Ishikawa (cell line): ENCODE data around the gene ACOXL.

ENCODE experiments used
- EGR1 ChIP-seq: IDR thresholded peaks from 2 replicates; pipeline ENCODE4 v1.6.1; 2012
- EP300 ChIP-seq: IDR thresholded peaks from 2 replicates; pipeline ENCODE4 v1.6.1; 2012; ENCODE audit warnings: borderline replicate concordance
- RAD21 ChIP-seq: IDR thresholded peaks from 2 replicates; pipeline ENCODE4 v1.6.1; 2012; ENCODE audit warnings: low read depth
- TAF1 ChIP-seq: IDR thresholded peaks from 2 replicates; pipeline ENCODE4 v1.6.1; 2012; ENCODE audit warnings: low read depth, mild to moderate bottlenecking
- TCF12 ChIP-seq: IDR thresholded peaks from 2 replicates; pipeline ENCODE4 v1.6.1; 2012; ENCODE audit warnings: low read depth
- YY1 ChIP-seq: IDR thresholded peaks from 2 replicates; pipeline ENCODE4 v1.6.1; 2012; ENCODE audit warnings: low read depth
- TF ChIP-seq, protein P1 (sequence below): IDR thresholded peaks from 2 replicates; pipeline ENCODE4 v1.6.1; 2012
- TF ChIP-seq, protein P2 (sequence below): IDR thresholded peaks from 2 replicates; pipeline ENCODE4 v1.6.1; 2012; ENCODE audit warnings: low read depth, mild to moderate bottlenecking

DNA sequence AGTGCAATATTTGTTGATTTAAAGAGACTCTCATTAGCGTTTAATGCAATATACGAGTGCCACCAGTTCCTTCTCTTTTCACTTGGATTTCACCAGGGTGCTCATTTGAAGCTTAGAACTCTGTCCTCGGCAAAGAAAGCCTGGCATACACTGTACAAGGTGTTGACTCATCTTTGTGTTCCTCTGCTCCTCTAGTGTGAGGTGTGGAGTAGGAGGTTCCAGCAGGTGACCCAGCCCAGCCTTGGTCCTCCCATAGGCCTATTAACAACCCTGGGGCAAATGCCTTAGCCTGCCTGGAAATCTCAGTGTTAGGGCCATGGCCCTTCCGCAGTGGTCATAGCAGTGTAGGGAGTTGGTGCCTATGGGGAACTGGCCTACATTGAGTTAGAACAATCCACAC, 408.4 kb downstream of the ACOXL start:
- no peak for TF ChIP-seq TAF1
- TF ChIP-seq, protein P1, sequence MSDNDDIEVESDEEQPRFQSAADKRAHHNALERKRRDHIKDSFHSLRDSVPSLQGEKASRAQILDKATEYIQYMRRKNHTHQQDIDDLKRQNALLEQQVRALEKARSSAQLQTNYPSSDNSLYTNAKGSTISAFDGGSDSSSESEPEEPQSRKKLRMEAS: no peak
- TF ChIP-seq, protein P2, sequence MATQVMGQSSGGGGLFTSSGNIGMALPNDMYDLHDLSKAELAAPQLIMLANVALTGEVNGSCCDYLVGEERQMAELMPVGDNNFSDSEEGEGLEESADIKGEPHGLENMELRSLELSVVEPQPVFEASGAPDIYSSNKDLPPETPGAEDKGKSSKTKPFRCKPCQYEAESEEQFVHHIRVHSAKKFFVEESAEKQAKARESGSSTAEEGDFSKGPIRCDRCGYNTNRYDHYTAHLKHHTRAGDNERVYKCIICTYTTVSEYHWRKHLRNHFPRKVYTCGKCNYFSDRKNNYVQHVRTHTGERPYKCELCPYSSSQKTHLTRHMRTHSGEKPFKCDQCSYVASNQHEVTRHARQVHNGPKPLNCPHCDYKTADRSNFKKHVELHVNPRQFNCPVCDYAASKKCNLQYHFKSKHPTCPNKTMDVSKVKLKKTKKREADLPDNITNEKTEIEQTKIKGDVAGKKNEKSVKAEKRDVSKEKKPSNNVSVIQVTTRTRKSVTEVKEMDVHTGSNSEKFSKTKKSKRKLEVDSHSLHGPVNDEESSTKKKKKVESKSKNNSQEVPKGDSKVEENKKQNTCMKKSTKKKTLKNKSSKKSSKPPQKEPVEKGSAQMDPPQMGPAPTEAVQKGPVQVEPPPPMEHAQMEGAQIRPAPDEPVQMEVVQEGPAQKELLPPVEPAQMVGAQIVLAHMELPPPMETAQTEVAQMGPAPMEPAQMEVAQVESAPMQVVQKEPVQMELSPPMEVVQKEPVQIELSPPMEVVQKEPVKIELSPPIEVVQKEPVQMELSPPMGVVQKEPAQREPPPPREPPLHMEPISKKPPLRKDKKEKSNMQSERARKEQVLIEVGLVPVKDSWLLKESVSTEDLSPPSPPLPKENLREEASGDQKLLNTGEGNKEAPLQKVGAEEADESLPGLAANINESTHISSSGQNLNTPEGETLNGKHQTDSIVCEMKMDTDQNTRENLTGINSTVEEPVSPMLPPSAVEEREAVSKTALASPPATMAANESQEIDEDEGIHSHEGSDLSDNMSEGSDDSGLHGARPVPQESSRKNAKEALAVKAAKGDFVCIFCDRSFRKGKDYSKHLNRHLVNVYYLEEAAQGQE: no peak
- TF ChIP-seq YY1: no peak
- TF ChIP-seq RAD21: no peak
- no peak for TF ChIP-seq TCF12
- TF ChIP-seq EP300: no peak
- TF ChIP-seq EGR1: no peak
